Measurements from ENCODE around the gene OTUD5. TPM values are rescaled to one million over a fixed set of nuclear protein-coding genes. Genes with fewer than 3 reads are reported as not detected.

The OTUD5 gene
- total RNA-seq, 2 donors from 2014 or later, result 28.4 to 40.5 TPM

DNA sequence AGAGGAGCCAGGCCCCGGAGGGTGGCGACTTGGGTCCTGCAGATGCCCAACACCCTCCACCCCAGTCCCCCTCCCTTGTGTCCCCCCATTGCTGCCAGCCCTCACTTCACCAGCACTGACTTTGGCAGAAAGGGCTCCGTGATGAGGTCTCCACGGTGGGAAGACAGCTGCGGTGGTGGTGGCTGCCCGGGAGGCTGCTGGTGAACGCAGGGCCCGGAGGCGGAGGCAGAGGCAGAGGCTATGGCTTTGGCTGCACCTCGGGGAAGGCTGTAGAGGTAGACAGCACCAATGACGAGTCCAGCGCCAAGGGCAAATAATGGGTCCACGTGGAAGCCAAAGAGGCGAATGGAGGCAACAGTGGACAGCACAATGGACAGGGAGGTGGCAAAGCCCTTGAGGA lies 52.8 kb downstream of the OTUD5 start:
- Histone ChIP-seq H3K4me1 (ENCODE audit: control insufficient read depth in 1 of 2, low read depth in 2 of 2) (no peaks in the 10 kb centered on the region), H3K27ac (no peak overlapping the region), H3K36me3 (peaks cover 4% of the 10 kb centered on the region), H3K9me3 (no peaks in the 10 kb centered on the region), H3K4me3 (no peak overlapping the region), H3K27me3 (replicated peaks; ENCODE audit: insufficient read depth) (no peaks in the 10 kb centered on the region)
- no peak for DNase-seq (ENCODE audit: low spot score)
- TF ChIP-seq, protein P1, sequence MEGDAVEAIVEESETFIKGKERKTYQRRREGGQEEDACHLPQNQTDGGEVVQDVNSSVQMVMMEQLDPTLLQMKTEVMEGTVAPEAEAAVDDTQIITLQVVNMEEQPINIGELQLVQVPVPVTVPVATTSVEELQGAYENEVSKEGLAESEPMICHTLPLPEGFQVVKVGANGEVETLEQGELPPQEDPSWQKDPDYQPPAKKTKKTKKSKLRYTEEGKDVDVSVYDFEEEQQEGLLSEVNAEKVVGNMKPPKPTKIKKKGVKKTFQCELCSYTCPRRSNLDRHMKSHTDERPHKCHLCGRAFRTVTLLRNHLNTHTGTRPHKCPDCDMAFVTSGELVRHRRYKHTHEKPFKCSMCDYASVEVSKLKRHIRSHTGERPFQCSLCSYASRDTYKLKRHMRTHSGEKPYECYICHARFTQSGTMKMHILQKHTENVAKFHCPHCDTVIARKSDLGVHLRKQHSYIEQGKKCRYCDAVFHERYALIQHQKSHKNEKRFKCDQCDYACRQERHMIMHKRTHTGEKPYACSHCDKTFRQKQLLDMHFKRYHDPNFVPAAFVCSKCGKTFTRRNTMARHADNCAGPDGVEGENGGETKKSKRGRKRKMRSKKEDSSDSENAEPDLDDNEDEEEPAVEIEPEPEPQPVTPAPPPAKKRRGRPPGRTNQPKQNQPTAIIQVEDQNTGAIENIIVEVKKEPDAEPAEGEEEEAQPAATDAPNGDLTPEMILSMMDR (IDR thresholded peaks at IDR 0.05), result no peak
- ATAC-seq (ENCODE audit: insufficient number of reproducible peaks, low FRiP score, low read depth), result no peak

DNA sequence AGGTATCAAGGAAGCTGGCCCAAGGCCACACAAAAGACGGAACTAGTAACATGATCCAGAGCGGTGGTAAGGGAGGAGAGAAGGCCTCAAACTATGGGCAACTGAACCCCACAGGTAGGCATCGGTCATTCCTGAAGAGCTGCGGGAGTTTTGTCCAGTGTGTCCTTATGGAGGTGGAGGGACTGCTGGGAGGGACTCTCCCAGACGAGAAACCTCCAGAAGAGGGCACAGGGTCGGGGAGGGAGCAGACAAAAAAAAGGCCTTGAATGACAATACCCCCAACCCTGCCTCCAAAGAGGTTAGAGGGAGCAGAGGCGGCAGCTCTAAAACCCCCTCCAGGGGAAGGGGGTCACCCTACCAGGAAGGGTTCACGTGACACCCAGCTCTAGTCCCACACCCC lies 53.2 kb downstream of the OTUD5 start:
- Histone ChIP-seq H3K4me1 (ENCODE audit: control insufficient read depth in 1 of 2, low read depth in 2 of 2) (no peaks in the 10 kb centered on the region), H3K27me3 (replicated peaks; ENCODE audit: insufficient read depth) (no peaks in the 10 kb centered on the region), H3K27ac (no peak overlapping the region), H3K36me3 (peaks cover 4% of the 10 kb centered on the region), H3K4me3 (no peak overlapping the region), H3K9me3 (no peaks in the 10 kb centered on the region)
- no peak for DNase-seq (ENCODE audit: low spot score)
- TF ChIP-seq, protein P1 (IDR thresholded peaks at IDR 0.05), result no peak
- ATAC-seq (ENCODE audit: insufficient number of reproducible peaks, low FRiP score, low read depth), result no peak

DNA sequence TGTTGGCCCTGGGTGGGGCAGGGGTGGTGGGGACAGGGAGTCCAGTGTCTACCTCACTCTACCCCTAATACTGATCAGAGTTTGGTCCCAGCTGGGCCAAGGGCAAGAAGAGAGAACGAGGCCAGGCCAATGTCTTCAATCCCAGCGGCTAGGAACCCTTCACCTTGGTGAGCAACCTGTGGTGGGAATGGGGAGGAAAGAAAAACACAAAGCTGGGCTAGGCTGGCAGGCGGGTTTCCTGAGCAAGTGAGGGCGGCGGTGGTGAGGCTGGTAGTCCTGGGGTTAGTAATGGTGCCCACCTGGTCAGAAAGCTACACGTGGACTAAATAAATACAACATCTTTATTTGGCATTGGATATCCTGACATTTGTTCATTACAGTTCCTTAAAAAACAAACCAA lies 54.1 kb downstream of the OTUD5 start:
- no peaks in the 10 kb centered on the region for H3K4me1 ChIP-seq (ENCODE audit: control insufficient read depth in 1 of 2, low read depth in 2 of 2)
- H3K27me3 ChIP-seq (replicated peaks; ENCODE audit: insufficient read depth), result no peaks in the 10 kb centered on the region
- H3K36me3 ChIP-seq, result peaks cover 4% of the 10 kb centered on the region
- TF ChIP-seq, protein P1 (IDR thresholded peaks at IDR 0.05), result no peak
- DNase-seq (ENCODE audit: low spot score), result no peak
- no peaks in the 10 kb centered on the region for H3K9me3 ChIP-seq
- no peak for ATAC-seq (ENCODE audit: insufficient number of reproducible peaks, low FRiP score, low read depth)
- H3K27ac ChIP-seq, result no peak overlapping the region
- H3K4me3 ChIP-seq, result no peak overlapping the region

DNA sequence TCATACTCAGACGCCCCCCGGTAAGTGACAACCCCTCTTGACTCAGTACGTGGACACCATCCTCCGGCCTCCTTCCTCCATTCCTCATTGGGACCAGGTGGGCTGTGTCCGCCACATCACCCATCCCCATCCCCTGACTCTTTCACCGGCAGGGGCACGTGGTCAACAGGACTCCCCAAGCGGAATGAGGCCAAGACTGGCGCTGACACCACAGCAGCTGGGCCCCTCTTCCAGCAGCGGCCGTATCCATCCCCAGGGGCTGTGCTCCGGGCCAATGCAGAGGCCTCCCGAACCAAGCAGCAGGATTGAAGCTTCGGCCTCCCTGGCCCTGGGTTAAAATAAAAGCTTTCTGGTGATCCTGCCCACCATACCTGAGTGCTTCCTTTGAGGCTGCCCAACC lies 54.6 kb downstream of the OTUD5 start:
- H3K4me1 ChIP-seq (ENCODE audit: control insufficient read depth in 1 of 2, low read depth in 2 of 2), result no peaks in the 10 kb centered on the region
- H3K4me3 ChIP-seq, result no peak overlapping the region
- no peaks in the 10 kb centered on the region for H3K27me3 ChIP-seq (replicated peaks; ENCODE audit: insufficient read depth)
- no peaks in the 10 kb centered on the region for H3K9me3 ChIP-seq
- DNase-seq (ENCODE audit: low spot score), result no peak
- H3K36me3 ChIP-seq, result peaks cover 4% of the 10 kb centered on the region
- no peak for ATAC-seq (ENCODE audit: insufficient number of reproducible peaks, low FRiP score, low read depth)
- no peak overlapping the region for H3K27ac ChIP-seq
- TF ChIP-seq, protein P1 (IDR thresholded peaks at IDR 0.05), result no peak

DNA sequence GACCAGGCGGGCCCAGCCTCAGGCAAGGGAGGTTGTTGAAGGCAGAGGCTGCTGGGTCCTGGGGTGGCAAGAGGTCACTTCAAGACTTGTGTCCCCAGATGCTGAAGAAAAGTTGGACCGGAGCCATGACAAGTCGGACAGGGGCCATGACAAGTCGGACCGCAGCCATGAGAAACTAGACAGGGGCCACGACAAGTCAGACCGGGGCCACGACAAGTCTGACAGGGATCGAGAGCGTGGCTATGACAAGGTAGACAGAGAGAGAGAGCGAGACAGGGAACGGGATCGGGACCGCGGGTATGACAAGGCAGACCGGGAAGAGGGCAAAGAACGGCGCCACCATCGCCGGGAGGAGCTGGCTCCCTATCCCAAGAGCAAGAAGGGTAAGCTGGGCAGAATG lies 55.3 kb downstream of the OTUD5 start:
- Histone ChIP-seq H3K27ac (no peak overlapping the region), H3K4me3 (no peak overlapping the region), H3K36me3 (peaks cover 4% of the 10 kb centered on the region), H3K9me3 (no peaks in the 10 kb centered on the region), H3K27me3 (replicated peaks; ENCODE audit: insufficient read depth) (no peaks in the 10 kb centered on the region), H3K4me1 (ENCODE audit: control insufficient read depth in 1 of 2, low read depth in 2 of 2) (no peaks in the 10 kb centered on the region)
- ATAC-seq (ENCODE audit: insufficient number of reproducible peaks, low FRiP score, low read depth), result no peak
- TF ChIP-seq, protein P1 (IDR thresholded peaks at IDR 0.05), result no peak
- DNase-seq (ENCODE audit: low spot score), result no peak
